K562 (cell line): ENCODE measurements around the gene L3MBTL1. TPM values are rescaled to one million over a fixed set of nuclear protein-coding genes. Genes with fewer than 3 reads are reported as not detected.

ENCODE experiments used
- ATAC-seq: fragments of 200-7000 bp; cut with Tn5 transposase; 3 replicates; pipeline ENCODE4 v1.9.1; 2020; ENCODE audit warnings: moderate library complexity
- BruUV-seq: library from RNA; stranded (reverse); fragments of 400-500 nt; replicated peaks from 2 replicates; lab custom pipeline; 2021; lab: Mats Ljungman, UMichigan
- CTCF ChIA-PET: fragments of 300-600 bp; formaldehyde crosslinking; extraction: SDS; loops from one replicate; lab custom pipeline; 2021; ENCODE audit warnings: low intra/inter-chr PET ratio; lab: Yijun Ruan, JAX
- POLR2A ChIA-PET: fragments of 300-600, 350-650 bp; sonication (Branson Sonifier 250); formaldehyde crosslinking; extraction: SDS; loops from one replicate; lab custom pipeline; 2021; ENCODE audit warnings: antibody characterized with exemption, inconsistent platforms; lab: Yijun Ruan, JAX
- DNase-seq, 4 experiments: peaks; one replicate each; pipeline versions ENCODE4 v3.0.0 to v3.0.0-alpha.2; 2011 to 2018; ENCODE audit warnings: low spot score in 3 of 4, mixed read lengths in 3 of 4; ENCODE audit errors: extremely low read depth in 1 of 4
- FAIRE-seq: peaks from 2 replicates; lab custom pipeline; 2011; peaks lifted over from hg19 to GRCh38; lab: Jason Lieb, UNC
- H2AFZ ChIP-seq: 2 replicates; pipeline ENCODE4 v1.6.0; 2011; ENCODE audit warnings: low read depth, low read length, control low read depth, inconsistent platforms
- H3K27ac ChIP-seq: fragments of 200-600 bp; 3 replicates; pipeline ENCODE4 v1.8.0; 2011; ENCODE audit warnings: low read depth, mild to moderate bottlenecking, control low read depth, inconsistent platforms, low read length, moderate library complexity, mixed read lengths; ENCODE audit errors: extremely low read depth
- H3K27me3 ChIP-seq, 2 experiments: fragments of 300-600 bp in 1 of 2; 2 replicates in 1 of 2; 3 replicates in 1 of 2; pipeline versions ENCODE4 v1.6.0 to v1.8.0; 2011; ENCODE audit warnings: inconsistent platforms in 2 of 2, low read length in 2 of 2, mild to moderate bottlenecking in 1 of 2, mixed read lengths in 1 of 2, moderate library complexity in 1 of 2; ENCODE audit not compliant: control insufficient read depth in 2 of 2, insufficient read depth in 2 of 2
- H3K36me3 ChIP-seq: fragments of 300-600 bp; 3 replicates; pipeline ENCODE4 v1.8.0; 2011; ENCODE audit warnings: mild to moderate bottlenecking, low read length, inconsistent platforms; ENCODE audit not compliant: control insufficient read depth, insufficient read depth
- H3K4me1 ChIP-seq, 2 experiments: fragments of 200-600 bp in 1 of 2; replicated peaks in 1 of 2; 2 replicates in 1 of 2; 3 replicates in 1 of 2; pipeline versions ENCODE4 v1.5.1 to v1.8.0; 2011; ENCODE audit warnings: inconsistent platforms in 2 of 2, low read length in 2 of 2, mild to moderate bottlenecking in 1 of 2, mixed read lengths in 1 of 2, moderate library complexity in 1 of 2; ENCODE audit not compliant: control insufficient read depth in 2 of 2, insufficient read depth in 2 of 2
- H3K4me2 ChIP-seq: 2 replicates; pipeline ENCODE4 v1.6.1; 2011; ENCODE audit warnings: low read length, control low read depth, inconsistent platforms, mixed read lengths; ENCODE audit not compliant: insufficient read depth
- H3K4me3 ChIP-seq: fragments of 200-600 bp; sonication (generic), shearing (Covaris generic); 2 replicates; pipeline ENCODE4 v1.5.1; 2016; ENCODE audit warnings: control low read depth, inconsistent platforms
- H3K79me2 ChIP-seq: fragments of 200-600 bp; 3 replicates; pipeline ENCODE4 v1.8.0; 2011; ENCODE audit warnings: low read length, inconsistent platforms; ENCODE audit not compliant: control insufficient read depth, insufficient read depth
- H3K9ac ChIP-seq, 2 experiments: 2 replicates each; pipeline versions ENCODE4 v1.6.0 to v1.6.1; 2011; ENCODE audit warnings: low read depth in 2 of 2, low read length in 2 of 2, control low read depth in 1 of 2, inconsistent platforms in 1 of 2, mild to moderate bottlenecking in 1 of 2, mixed read lengths in 1 of 2; ENCODE audit not compliant: insufficient read depth in 1 of 2
- H3K9me1 ChIP-seq: one replicate; pipeline ENCODE4 v1.6.0; 2011; ENCODE audit warnings: inconsistent platforms, mild to moderate bottlenecking, low read length, moderate library complexity; ENCODE audit not compliant: control insufficient read depth, insufficient read depth
- H3K9me3 ChIP-seq: replicated peaks from 2 replicates; pipeline ENCODE4 v1.5.1; 2011; ENCODE audit warnings: low read depth, low read length, inconsistent platforms; ENCODE audit not compliant: control insufficient read depth, insufficient read depth
- H4K20me1 ChIP-seq: replicated peaks from 2 replicates; pipeline ENCODE4 v1.6.1; 2011; ENCODE audit warnings: low read length, inconsistent platforms, mixed read lengths; ENCODE audit not compliant: control insufficient read depth, insufficient read depth
- HDAC6 ChIP-seq: IDR thresholded peaks from 2 replicates; pipeline ENCODE4 v1.6.1; 2012; ENCODE audit warnings: low read depth, mild to moderate bottlenecking, control low read depth, inconsistent platforms, low read length, moderate library complexity
- NONO ChIP-seq, 2 experiments: fragments of 200-400 bp in 1 of 2; fragments of 450-650 bp in 1 of 2; formaldehyde crosslinking in 1 of 2; IDR thresholded peaks; 2 replicates each; pipeline ENCODE4 v1.6.1; 2017; ENCODE audit warnings: low read depth in 2 of 2, mild to moderate bottlenecking in 2 of 2, moderate library complexity in 2 of 2, low read length in 1 of 2
- RNF219 ChIP-seq: fragments of 250-450 bp; sonication (Bioruptor Pico); IDR thresholded peaks from 2 replicates; pipeline ENCODE4 v1.5.0; 2022; ENCODE audit warnings: mild to moderate bottlenecking
- SOX6 ChIP-seq: fragments of 450-650 bp; IDR thresholded peaks from 2 replicates; pipeline ENCODE4 v1.6.1; 2014; ENCODE audit warnings: mild to moderate bottlenecking
- TAL1 ChIP-seq: fragments of 450-650 bp; IDR thresholded peaks from 2 replicates; pipeline ENCODE4 v1.6.1; 2016; ENCODE audit warnings: mild to moderate bottlenecking
- TGIF2 ChIP-seq: sonication (generic); formaldehyde crosslinking; IDR thresholded peaks from 2 replicates; pipeline ENCODE4 v1.8.1; 2022; ENCODE audit warnings: mild to moderate bottlenecking, missing genetic modification reagents, moderate library complexity
- YBX1 ChIP-seq: fragments of 450-650 bp; IDR thresholded peaks from 2 replicates; pipeline ENCODE4 v1.7.1; 2016; ENCODE audit warnings: mild to moderate bottlenecking
- ZNF347 ChIP-seq: fragments of 450-650 bp; formaldehyde crosslinking; IDR thresholded peaks from 2 replicates; pipeline ENCODE4 v1.4.0; 2020; ENCODE audit warnings: low read depth, mild to moderate bottlenecking, moderate library complexity
- WGBS: fragments of 100-300 bp; shearing (Covaris generic); methylation state at CpG from one replicate; pipeline ENCODE4 v1.1.6; 2016; ENCODE audit warnings: low coverage, mixed read lengths; ENCODE audit not compliant: insufficient coverage; ENCODE audit errors: missing lambda C conversion rate; 5-methylcytosine and 5-hydroxymethylcytosine counted together
- in situ Hi-C: fragments of 300-500 bp; cut with MboI; formaldehyde crosslinking; loops from 4 replicates; pipeline ENCODE4 v1.15.0; 2018; ENCODE audit warnings: inconsistent platforms, mixed read lengths
- intact Hi-C: fragments of 100-400 bp; cut with micrococcal nuclease; formaldehyde crosslinking; loops from 2 replicates; pipeline ENCODE4 v1.14.2; 2022
- polyA plus RNA-seq, 8 experiments: library from polyadenylated mRNA; depleted of rRNA in 4 of 8; stranded (reverse) in 5 of 8; unstranded in 3 of 8; fragments of >200 nt; fragmentation: Nextera tagmentation in 2 of 8; fragmentation: Illumina TruSeq in 1 of 8; extraction: Ambion mirVana in 2 of 8; extraction: Trizol in 1 of 8; gene quantifications; 2 replicates each; pipeline versions ENCODE4 v1.2.1 to v1.2.3, GENCODE V29; 2011 to 2014; ENCODE audit warnings: inconsistent platforms in 1 of 8, missing spikeins in 1 of 8
- total RNA-seq, 7 experiments: library from RNA; depleted of rRNA in 6 of 7; stranded (reverse); fragments of >200 nt in 6 of 7; fragmentation: Illumina TruSeq in 2 of 7; extraction: Trizol in 2 of 7; gene quantifications; 2 replicates each; pipeline versions ENCODE4 v1.2.1 to v1.2.3, GENCODE V29; 2011 to 2021; ENCODE audit warnings: low replicate concordance in 1 of 7
- TF ChIP-seq, protein P1 (sequence below): sonication (generic); formaldehyde crosslinking; IDR thresholded peaks from 2 replicates; pipeline ENCODE4 v1.8.0; 2022; ENCODE audit warnings: missing genetic modification reagents, mild to moderate bottlenecking, moderate library complexity, borderline replicate concordance

L3MBTL1 gene
- total and polyA plus RNA-seq, 9 of the 15 experiments (the other 6 are each of a cell fraction or from before 2014, with no cell fraction given), result 0.77 to 10.0 (median 4.4) TPM

DNA sequence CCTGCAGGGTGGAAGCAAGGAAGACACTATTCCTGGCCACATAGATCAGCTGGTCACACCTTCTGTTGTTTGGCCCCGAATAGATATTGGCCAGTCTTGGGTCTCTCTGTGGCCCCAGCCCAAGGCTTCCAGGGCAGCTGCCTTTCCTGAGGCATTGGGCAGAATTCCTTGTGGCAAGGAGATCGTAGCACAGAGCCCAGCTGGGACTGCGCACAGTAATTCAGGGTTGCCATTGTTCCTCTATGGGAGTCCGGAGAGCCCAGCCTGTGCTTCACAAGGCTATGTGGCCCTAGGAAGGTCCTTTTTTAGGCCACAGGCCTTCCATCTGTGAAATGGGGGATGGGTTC is 58.2 kb downstream of the L3MBTL1 start:
- POLR2A ChIA-PET, result interaction anchor here (0.8 to 0.9 kb wide), 2 partner anchors 8 to 9 kb away, joined by 3 read pairs; no protein-coding TSS in a partner anchor
- in situ Hi-C loops (no loop called here), intact Hi-C loops (no loop called here)
- Histone ChIP-seq H3K9me1 (no peaks in the 10 kb centered on the region), H3K79me2 (no peaks in the 10 kb centered on the region), H3K4me1 (peaks cover 0 to 6% of the 10 kb centered on the region in 2 experiments; a peak in 2 of 5 replicates), H3K27ac (no peak overlapping the region), H2AFZ (no peak overlapping the region), H4K20me1 (no peaks in the 10 kb centered on the region), H3K4me3 (no peak overlapping the region), H3K9ac (peak overlapping the region in 1 of 2 experiments; percentile 69; a peak in 1 of 4 replicates), H3K27me3 (no peaks in the 10 kb centered on the region), H3K4me2 (no peak overlapping the region), H3K9me3 (no peaks in the 10 kb centered on the region), H3K36me3 (no peaks in the 10 kb centered on the region)
- DNase-seq (no peak), FAIRE-seq (no peak), ATAC-seq (no peak)
- WGBS, result 64% methylated on average over 4 of the region's 4 CpGs
- no TSS peak for BruUV-seq
- CTCF ChIA-PET, result no interaction called here
- no peak for TF ChIP-seq HDAC6
- TF ChIP-seq, protein P1, sequence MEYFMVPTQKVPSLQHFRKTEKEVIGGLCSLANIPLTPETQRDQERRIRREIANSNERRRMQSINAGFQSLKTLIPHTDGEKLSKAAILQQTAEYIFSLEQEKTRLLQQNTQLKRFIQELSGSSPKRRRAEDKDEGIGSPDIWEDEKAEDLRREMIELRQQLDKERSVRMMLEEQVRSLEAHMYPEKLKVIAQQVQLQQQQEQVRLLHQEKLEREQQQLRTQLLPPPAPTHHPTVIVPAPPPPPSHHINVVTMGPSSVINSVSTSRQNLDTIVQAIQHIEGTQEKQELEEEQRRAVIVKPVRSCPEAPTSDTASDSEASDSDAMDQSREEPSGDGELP (CRISPR knock-in tag), result 0 out of 2 replicates have a peak, but pooled peaks have one; percentile 10
- no peak for TF ChIP-seq ZNF347

DNA sequence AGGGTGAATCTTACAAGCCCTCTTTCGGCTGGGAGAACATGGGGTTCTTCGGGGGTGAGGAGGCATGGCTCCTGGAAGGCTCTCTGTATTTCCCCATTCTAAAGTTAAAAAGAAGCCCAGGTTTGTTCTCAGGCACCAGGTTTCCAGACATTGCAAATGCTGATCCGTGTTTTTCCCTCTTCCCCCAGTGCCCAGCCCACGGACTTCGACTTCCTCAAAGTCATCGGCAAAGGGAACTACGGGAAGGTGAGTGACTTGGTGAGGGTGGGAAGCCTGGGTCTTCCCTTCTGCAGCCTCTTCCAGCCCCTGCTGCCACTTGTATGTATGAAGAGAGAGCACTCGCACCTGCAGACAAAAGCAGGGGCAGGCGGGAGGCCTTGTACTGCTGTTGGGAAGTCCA is 60.0 kb downstream of the L3MBTL1 start:
- Histone ChIP-seq H3K27ac (no peak overlapping the region), H2AFZ (no peak overlapping the region), H3K9ac (no peak overlapping the region), H3K4me3 (no peak overlapping the region), H3K79me2 (no peaks in the 10 kb centered on the region), H3K9me3 (no peaks in the 10 kb centered on the region; the same call in 1 of the 2 replicates), H3K4me1 (peaks cover 0 to 9% of the 10 kb centered on the region in 2 experiments; a peak in 2 of 5 replicates), H3K9me1 (no peaks in the 10 kb centered on the region), H3K27me3 (no peaks in the 10 kb centered on the region), H3K36me3 (no peaks in the 10 kb centered on the region), H3K4me2 (no peak overlapping the region), H4K20me1 (no peaks in the 10 kb centered on the region)
- ChIA-PET CTCF (no interaction called here), POLR2A (no interaction called here)
- DNase-seq (no peak), FAIRE-seq (no peak), ATAC-seq (no peak)
- in situ Hi-C loops (no loop called here), intact Hi-C loops (no loop called here)
- 51% methylated on average over 7 of the region's 9 CpGs for WGBS
- no TSS peak for BruUV-seq
- TF ChIP-seq TAL1, result no peak
- TF ChIP-seq YBX1, result no peak
- no peak for TF ChIP-seq SOX6
- TF ChIP-seq RNF219 (CRISPR knock-in tag), result no peak
- TF ChIP-seq NONO (IDR thresholded peaks at IDR 0.05; ENCODE audit: low read depth in 2 of 2, low read length in 1 of 2), result no peak
- TF ChIP-seq TGIF2 (CRISPR knock-in tag), result no peak
